ENCODE data around the gene TCF12. TPM values are rescaled to one million over a fixed set of nuclear protein-coding genes. Genes with fewer than 3 reads are reported as not detected.

Gene TCF12
- polyA plus RNA-seq, 1 donor (not counting 4 experiments of a cell fraction or from before 2014, with no cell fraction given) = 48.3 TPM

GRCh38 chr15:56942118-56942517 lies 23.7 kb downstream of the TCF12 start:
- no peak for DNase-seq (ENCODE audit: low read depth, low spot score)
- Histone ChIP-seq H3K9ac (ENCODE audit: control insufficient read depth, extremely low read depth, insufficient read depth, low read length) (no peak overlapping the region), H3K4me3 (ENCODE audit: control insufficient read depth in 2 of 3, extremely low read depth in 1 of 3, insufficient read depth in 2 of 3, low read depth in 1 of 3, low read length in 3 of 3) (no peak overlapping the region), H3K4me1 (ENCODE audit: control insufficient read depth, extremely low read depth, insufficient read depth, low read length) (peaks cover 3% of the 10 kb centered on the region), H3K9me3 (ENCODE audit: control insufficient read depth, low read depth, low read length) (no peaks in the 10 kb centered on the region), H3K4me2 (ENCODE audit: control insufficient read depth, extremely low read depth, insufficient read depth, low read depth, low read length) (no peak overlapping the region), H4K20me1 (ENCODE audit: control insufficient read depth, extremely low read depth, insufficient read depth, low read length) (no peaks in the 10 kb centered on the region), H2AFZ (ENCODE audit: control insufficient read depth, low read length) (no peak overlapping the region), H3K27me3 (ENCODE audit: control insufficient read depth, extremely low read depth, insufficient read depth, low read length) (no peaks in the 10 kb centered on the region), H3K9me1 (ENCODE audit: control insufficient read depth, extremely low read depth, insufficient read depth, low read length) (peaks cover 3% of the 10 kb centered on the region), H3K27ac (ENCODE audit: control insufficient read depth, insufficient read depth, low read length) (no peak overlapping the region), H3K79me2 (ENCODE audit: control insufficient read depth, insufficient read depth, low read length) (peaks cover 93% of the 10 kb centered on the region), H3K36me3 (ENCODE audit: control insufficient read depth in 2 of 2, extremely low read depth in 1 of 2, insufficient read depth in 2 of 2, low read length in 2 of 2) (no peaks in the 10 kb centered on the region)
- TF ChIP-seq EZH2 (IDR thresholded peaks at IDR 0.05; ENCODE audit: low read length) (no peak), CTCF (optimal IDR thresholded peaks at IDR 0.05 in 1 of 3, IDR thresholded peaks at IDR 0.05 in 1 of 3, conservative IDR thresholded peaks at IDR 0.05 in 1 of 3; ENCODE audit: extremely low read depth in 1 of 3, insufficient read depth in 2 of 3, low read length in 3 of 3) (no peak)
- dilution Hi-C loops (cut with MboI; ENCODE audit: extremely low pct_ligation_motif_present, low sequenced_read_pairs) = no loop called here
- FAIRE-seq = no peak

- peaks cover 3% of the 10 kb centered on the region for H3K4me1 ChIP-seq (ENCODE audit: control insufficient read depth, extremely low read depth, insufficient read depth, low read length)
- H3K36me3 ChIP-seq (ENCODE audit: control insufficient read depth in 2 of 2, extremely low read depth in 1 of 2, insufficient read depth in 2 of 2, low read length in 2 of 2) = no peaks in the 10 kb centered on the region
- TF ChIP-seq CTCF (optimal IDR thresholded peaks at IDR 0.05 in 1 of 3, IDR thresholded peaks at IDR 0.05 in 1 of 3, conservative IDR thresholded peaks at IDR 0.05 in 1 of 3; ENCODE audit: extremely low read depth in 1 of 3, insufficient read depth in 2 of 3, low read length in 3 of 3) (no peak), EZH2 (IDR thresholded peaks at IDR 0.05; ENCODE audit: low read length) (no peak)
- H3K9me1 ChIP-seq (ENCODE audit: control insufficient read depth, extremely low read depth, insufficient read depth, low read length) = peaks cover 3% of the 10 kb centered on the region
- dilution Hi-C loops (cut with MboI; ENCODE audit: extremely low pct_ligation_motif_present, low sequenced_read_pairs) = no loop called here
- H2AFZ ChIP-seq (ENCODE audit: control insufficient read depth, low read length) = no peak overlapping the region
- no peak for FAIRE-seq
- no peak overlapping the region for H3K4me3 ChIP-seq (ENCODE audit: control insufficient read depth in 2 of 3, extremely low read depth in 1 of 3, insufficient read depth in 2 of 3, low read depth in 1 of 3, low read length in 3 of 3)
- no peaks in the 10 kb centered on the region for H3K9me3 ChIP-seq (ENCODE audit: control insufficient read depth, low read depth, low read length)
- H3K79me2 ChIP-seq (ENCODE audit: control insufficient read depth, insufficient read depth, low read length) = peaks cover 90% of the 10 kb centered on the region
- H3K27me3 ChIP-seq (ENCODE audit: control insufficient read depth, extremely low read depth, insufficient read depth, low read length) = no peaks in the 10 kb centered on the region
- no peak for DNase-seq (ENCODE audit: low read depth, low spot score)
- no peaks in the 10 kb centered on the region for H4K20me1 ChIP-seq (ENCODE audit: control insufficient read depth, extremely low read depth, insufficient read depth, low read length)
- H3K27ac ChIP-seq (ENCODE audit: control insufficient read depth, insufficient read depth, low read length) = no peak overlapping the region
- no peak overlapping the region for H3K4me2 ChIP-seq (ENCODE audit: control insufficient read depth, extremely low read depth, insufficient read depth, low read depth, low read length)
- H3K9ac ChIP-seq (ENCODE audit: control insufficient read depth, extremely low read depth, insufficient read depth, low read length) = no peak overlapping the region
These were observed 25.0 kb downstream of the TCF12 start for GRCh38 chr15:56943403-56943802.

Data from keratinocyte (primary cell).